Measurements from ENCODE around the gene MVD. TPM values are rescaled to one million over a fixed set of nuclear protein-coding genes. Genes with fewer than 3 reads are reported as not detected.
A peak's percentile ranks its signal among the peaks of the same experiment; 100 is the strongest.

Gene MVD
- total and polyA plus RNA-seq, 2 of the 13 experiments (the other 11 are each of a cell fraction or from before 2014, with no cell fraction given) = 28.1 to 187 TPM

- peak; percentile 18; the same call in 1 of the 2 replicates for TF ChIP-seq ERF (CRISPR knock-in tag; IDR thresholded peaks at IDR 0.05)
- TF ChIP-seq ZNF44 (CRISPR knock-in tag; IDR thresholded peaks at IDR 0.05) = no peak
- TF ChIP-seq TBL1XR1 (IDR thresholded peaks at IDR 0.05; ENCODE audit: borderline replicate concordance, low read length, partially characterized antibody) = no peak
- TF ChIP-seq MIER3 (CRISPR knock-in tag; IDR thresholded peaks at IDR 0.05; ENCODE audit: borderline replicate concordance) = no peak
- TF ChIP-seq, protein P1, sequence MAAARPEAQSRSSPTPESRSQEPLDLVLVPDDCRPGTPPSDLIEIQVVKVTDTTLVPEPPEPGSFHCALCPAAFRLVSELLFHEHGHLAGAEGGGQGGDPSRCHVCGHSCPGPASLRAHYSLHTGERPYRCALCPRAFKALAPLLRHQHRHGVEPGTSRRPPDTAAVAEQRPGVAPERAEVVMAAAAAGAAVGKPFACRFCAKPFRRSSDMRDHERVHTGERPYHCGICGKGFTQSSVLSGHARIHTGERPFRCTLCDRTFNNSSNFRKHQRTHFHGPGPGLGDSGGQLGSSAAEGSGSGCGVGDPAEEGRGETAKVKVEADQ (CRISPR knock-in tag; IDR thresholded peaks at IDR 0.05; ENCODE audit: borderline replicate concordance) = no peak
- peak; percentile 67; the same call in 1 of the 2 replicates for TF ChIP-seq HDAC1 (CRISPR knock-in tag; IDR thresholded peaks at IDR 0.05)
- TF ChIP-seq ZNF160 (CRISPR knock-in tag; IDR thresholded peaks at IDR 0.05) = 0 out of 2 replicates have a peak, but pooled peaks have one; percentile 1
- no peak for TF ChIP-seq FOXK2 (IDR thresholded peaks at IDR 0.05)
- no peak for TF ChIP-seq ZNF142 (CRISPR knock-in tag; IDR thresholded peaks at IDR 0.05)
- no peak for TF ChIP-seq ZNF431 (CRISPR knock-in tag; IDR thresholded peaks at IDR 0.05; ENCODE audit: borderline replicate concordance, low read depth)
- 0 out of 2 replicates have a peak, but pooled peaks have one; percentile 30 for TF ChIP-seq ZSCAN31 (CRISPR knock-in tag; IDR thresholded peaks at IDR 0.05; ENCODE audit: low read depth)
- no peak for TF ChIP-seq XRCC5 (optimal IDR thresholded peaks at IDR 0.05; ENCODE audit: low read length)
- no peak for TF ChIP-seq MATR3 (CRISPR knock-in tag; IDR thresholded peaks at IDR 0.05)
- no peak for TF ChIP-seq SP1 (IDR thresholded peaks at IDR 0.05)
- no peak for TF ChIP-seq SP1 (CRISPR knock-in tag; IDR thresholded peaks at IDR 0.05)
- no peak for TF ChIP-seq FOXJ3 (CRISPR knock-in tag; IDR thresholded peaks at IDR 0.05; ENCODE audit: borderline replicate concordance)
- no peak for TF ChIP-seq NFRKB (IDR thresholded peaks at IDR 0.05)
- TF ChIP-seq POLR2AphosphoS5 (IDR thresholded peaks at IDR 0.05; ENCODE audit: low read depth, low read length) = no peak
- TF ChIP-seq PHF21A (CRISPR knock-in tag; IDR thresholded peaks at IDR 0.05) = peak; percentile 49; the same call in 1 of the 2 replicates
- TF ChIP-seq ARHGAP35 (CRISPR knock-in tag; IDR thresholded peaks at IDR 0.05; ENCODE audit: borderline replicate concordance) = no peak
- TF ChIP-seq ZNF816 (CRISPR knock-in tag; IDR thresholded peaks at IDR 0.05; ENCODE audit: borderline replicate concordance) = no peak
- TF ChIP-seq ZNF441 (CRISPR knock-in tag; IDR thresholded peaks at IDR 0.05; ENCODE audit: borderline replicate concordance) = no peak
- peak; percentile 45; the same call in 1 of the 2 replicates for TF ChIP-seq ZNF563 (CRISPR knock-in tag; IDR thresholded peaks at IDR 0.05)
- TF ChIP-seq ZBTB21 (CRISPR knock-in tag; IDR thresholded peaks at IDR 0.05) = 0 out of 2 replicates have a peak, but pooled peaks have one; percentile 38
- TF ChIP-seq BHLHE40 (IDR thresholded peaks at IDR 0.05; ENCODE audit: low read length) = no peak
- TF ChIP-seq MEF2D (CRISPR knock-in tag; IDR thresholded peaks at IDR 0.05) = 0 out of 2 replicates have a peak, but pooled peaks have one; percentile 42
- no peak for TF ChIP-seq SAFB2 (CRISPR knock-in tag; IDR thresholded peaks at IDR 0.05; ENCODE audit: borderline replicate concordance, low read depth)
Observed at GRCh38 chr16:88649195-88649923, 13.5 kb downstream of the MVD start (continued).

All from HepG2 (cell line).